HUDEP-2 (cell line): Measurements from ENCODE around the gene ASB16.
"Not testable (repeated sequence)": the region's sequence is repeated elsewhere in the genome, so short reads cannot be mapped to it uniquely, and the experiment has no call there.

Experiments
- DNase-seq, 76 experiments: peaks; one replicate each; lab custom pipeline; 2025; ENCODE audit not compliant: unreplicated experiment in 76 of 76; lab: John Stamatoyannopoulos, UW

Gene ASB16, protein sequence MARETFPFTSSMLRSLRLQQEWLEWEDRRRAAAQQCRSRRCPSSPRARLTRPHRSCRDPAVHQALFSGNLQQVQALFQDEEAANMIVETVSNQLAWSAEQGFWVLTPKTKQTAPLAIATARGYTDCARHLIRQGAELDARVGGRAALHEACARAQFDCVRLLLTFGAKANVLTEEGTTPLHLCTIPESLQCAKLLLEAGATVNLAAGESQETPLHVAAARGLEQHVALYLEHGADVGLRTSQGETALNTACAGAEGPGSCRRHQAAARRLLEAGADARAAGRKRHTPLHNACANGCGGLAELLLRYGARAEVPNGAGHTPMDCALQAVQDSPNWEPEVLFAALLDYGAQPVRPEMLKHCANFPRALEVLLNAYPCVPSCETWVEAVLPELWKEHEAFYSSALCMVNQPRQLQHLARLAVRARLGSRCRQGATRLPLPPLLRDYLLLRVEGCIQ

DNA sequence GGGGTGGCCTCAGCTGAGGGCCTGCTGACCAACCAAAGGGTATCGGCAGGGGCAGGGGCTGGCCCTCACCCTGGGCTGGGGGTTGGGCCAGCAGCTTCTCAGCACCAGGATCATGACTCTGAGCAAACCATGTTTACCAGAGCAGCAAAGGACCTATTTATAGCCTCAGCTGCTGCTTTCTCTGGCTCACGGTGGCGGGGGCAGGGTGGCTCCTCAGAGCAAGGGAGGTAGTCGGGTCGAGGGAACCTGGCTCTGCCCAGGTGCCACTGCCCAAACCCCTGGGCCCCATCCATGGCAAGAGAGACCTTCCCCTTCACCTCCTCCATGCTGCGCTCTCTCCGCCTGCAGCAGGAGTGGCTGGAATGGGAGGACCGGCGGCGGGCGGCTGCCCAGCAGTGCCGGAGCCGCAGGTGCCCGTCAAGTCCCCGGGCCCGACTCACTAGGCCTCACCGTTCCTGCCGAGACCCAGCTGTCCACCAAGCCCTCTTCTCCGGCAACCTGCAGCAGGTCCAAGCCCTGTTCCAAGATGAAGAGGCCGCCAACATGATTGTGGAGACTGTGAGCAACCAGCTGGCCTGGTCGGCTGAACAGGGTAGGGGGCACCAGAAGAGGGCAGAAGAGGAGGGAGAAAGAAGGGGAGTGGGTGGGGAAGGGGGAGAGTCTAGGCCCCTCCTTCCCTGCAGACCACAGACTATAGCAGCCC lies at the start of gene ASB16:
Gene ASB16 (plus strand): TSS at position 206 of the 703 bp plus-strand sequence. CDS start 86 bp downstream, at position 292.
- DNase-seq = no peak

DNA sequence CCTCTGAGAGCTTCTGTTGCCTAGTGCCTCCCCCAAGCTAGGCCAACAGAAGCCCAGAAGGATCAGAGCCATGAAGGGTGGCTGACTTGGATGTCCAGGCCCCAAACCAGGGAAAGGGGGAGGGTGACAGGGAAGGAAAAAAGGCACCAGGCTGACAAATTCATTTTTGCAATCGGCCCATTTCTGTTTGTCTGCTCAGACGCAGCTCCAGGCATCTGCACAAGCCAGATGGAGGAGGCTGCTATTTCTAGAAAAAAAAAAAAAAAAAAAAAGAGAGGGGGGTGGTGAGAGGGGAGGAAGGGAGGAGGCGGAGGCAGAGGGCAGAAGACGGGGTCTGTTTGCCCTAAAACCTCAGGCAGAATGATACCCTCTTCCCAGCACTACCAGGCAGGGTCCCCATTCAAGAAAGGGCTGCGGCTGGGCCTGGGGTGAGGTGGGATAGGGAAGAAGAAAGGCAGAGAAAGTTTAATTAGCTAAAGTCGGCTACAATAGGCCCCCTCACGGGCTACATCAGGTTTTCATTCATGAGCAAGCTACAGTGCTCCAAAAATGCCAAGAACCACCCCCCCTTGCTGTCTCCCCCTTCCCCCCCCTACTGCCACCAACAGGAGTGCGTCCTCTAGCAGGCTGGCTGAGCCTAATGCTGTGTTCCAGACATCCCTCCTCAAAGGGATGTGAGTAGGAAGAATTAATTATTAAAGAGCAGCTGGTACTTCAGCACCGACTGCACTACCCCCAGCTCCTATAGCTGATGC lies 49.5 kb upstream of the ASB16 start:
- DNase-seq = no peak

DNA sequence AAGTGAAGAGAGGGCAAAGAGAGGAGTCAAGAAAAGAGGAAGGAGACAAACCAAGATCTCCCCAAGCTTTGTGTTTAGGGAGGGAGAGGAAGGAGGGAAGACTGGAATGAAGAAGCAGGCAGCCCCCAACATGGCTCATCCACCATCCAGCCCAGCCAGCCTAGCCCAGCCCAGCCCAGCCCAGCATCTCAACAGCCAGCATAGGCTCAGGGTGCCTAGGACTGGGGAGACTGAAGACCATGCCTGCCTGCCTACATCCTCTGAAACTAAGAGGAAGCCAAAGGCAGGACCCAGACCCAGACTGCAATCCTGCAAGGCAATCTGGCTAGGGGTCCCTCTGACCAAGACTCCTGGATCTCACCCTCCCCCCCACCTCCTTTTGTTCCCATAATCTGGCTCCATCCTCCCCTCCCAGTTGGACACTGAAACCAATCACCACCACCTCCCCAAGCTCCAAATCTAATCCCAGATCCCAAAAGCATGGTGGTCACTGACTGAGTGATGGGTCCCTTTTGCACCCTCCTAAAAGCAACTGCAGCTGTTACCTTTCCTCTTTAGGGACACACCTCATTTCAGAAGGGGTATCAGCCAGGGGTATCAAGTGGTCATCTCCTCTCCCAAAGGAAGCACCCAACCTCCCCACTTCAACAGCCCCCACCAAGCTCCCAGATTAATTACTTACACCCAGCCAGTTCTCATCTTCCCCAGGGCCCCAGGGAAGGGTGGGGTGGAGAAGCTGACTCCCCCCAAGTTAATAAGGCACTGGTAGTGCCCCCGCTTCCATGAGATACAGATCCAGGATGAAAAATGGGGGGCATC lies 48.3 kb upstream of the ASB16 start:
- DNase-seq = no peak

DNA sequence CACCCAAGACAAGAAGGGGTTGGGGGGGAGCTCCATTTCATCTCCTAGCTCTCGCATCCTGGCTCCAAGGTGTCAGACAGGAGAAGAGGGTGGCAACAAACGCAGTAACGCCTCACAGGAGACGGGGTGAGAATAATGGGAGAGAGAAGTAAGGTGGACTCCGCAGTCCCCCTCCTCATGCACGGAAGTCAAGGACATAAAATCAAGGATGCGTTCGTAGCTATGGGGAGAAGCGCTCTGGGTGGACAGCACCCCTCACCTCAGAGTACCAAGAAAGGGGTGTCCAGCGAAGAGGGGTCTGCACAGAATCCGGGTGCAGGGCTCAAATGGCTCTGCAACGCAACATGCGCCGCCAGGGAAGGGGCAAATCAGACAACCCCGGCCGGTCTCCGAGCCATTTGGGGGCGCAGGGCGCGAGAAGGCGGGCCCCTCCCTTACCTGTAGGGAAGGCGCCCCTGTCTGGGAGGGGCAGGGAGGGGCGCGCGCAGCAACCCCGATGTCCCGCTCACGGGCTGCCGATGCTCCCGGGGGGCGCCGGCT lies 47.6 kb upstream of the ASB16 start:
- DNase-seq = no peak

DNA sequence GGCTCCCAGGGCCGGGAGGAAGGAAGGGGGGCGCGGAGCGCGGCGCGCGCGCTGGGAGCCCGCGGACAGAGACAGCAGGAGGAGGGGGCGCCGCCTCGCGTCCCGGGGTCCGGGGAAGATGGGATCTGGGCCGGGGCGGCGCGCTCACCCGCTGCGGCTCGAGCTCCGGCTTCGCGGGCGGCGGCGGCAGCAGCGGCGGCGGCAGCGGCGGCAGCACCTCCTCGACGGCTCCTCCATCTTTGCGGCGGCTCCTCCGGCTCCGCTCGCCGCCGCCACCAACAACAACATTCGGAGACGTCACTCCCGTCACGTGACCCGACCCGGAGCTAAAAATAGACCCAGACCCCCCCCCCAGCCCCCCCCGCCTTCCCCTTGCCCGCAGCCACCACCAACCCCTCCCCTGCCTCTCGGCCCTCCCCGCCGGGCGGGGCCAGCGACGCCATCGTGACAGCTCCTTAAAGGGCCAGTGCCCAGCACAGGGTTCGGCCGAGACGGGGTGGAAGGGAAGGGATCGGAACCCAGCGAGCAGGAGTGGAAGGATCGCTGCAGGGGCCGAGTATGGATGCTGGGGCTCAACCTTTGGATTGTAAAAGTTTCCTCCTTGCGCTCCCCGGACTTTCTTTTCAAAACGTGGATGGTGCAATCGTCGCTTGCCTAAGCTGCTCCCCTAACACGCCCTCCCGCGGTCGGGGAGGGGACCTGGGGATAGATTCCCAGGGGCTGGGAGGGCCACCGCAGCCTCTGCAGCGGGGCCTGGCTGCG lies 47.0 kb upstream of the ASB16 start, which contains the start of gene HDAC5:
Gene HDAC5 (minus strand): TSS at position 286 of the 762 bp plus-strand sequence. CDS start 6,126 bp downstream, outside the sequence.
- DNase-seq = peak in 74 of 76 experiments; percentile 31 to 97 (median 90)

DNA sequence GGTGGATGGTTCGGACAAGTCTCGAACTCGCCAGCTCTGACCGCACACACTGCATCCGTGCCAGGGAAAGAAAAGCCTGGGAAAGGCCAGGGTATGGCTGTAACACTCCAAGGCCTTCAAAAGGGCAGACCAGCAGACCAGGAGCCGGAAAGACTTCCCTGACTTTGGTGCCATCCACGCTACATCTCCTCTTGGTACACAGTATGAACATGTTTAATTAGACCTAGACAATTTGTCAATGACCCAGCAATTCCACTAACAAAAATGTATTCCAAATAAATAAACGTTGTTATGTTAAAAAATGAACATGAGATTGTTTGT lies 46.4 kb upstream of the ASB16 start:
- DNase-seq = no peak

DNA sequence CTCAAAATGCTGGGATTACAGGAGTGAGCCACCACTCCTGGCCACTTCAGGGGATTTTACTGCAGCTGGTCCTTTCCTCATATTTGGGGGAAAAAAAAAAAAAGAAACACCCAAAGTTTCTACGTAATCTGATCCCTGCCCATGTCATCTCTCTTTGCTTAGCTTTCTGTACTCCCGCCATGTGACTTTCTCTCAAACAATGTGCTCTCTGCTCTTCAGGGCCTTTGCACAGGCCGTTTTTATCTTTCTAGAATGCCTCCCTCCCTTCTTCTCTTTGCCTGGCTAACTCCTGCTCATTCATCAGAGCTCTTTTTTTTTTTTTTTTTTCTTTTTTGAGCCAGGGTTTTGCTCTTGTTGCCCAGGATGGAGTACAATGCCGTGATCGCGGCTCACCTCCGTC lies 42.1 kb upstream of the ASB16 start:
- DNase-seq = no peak

DNA sequence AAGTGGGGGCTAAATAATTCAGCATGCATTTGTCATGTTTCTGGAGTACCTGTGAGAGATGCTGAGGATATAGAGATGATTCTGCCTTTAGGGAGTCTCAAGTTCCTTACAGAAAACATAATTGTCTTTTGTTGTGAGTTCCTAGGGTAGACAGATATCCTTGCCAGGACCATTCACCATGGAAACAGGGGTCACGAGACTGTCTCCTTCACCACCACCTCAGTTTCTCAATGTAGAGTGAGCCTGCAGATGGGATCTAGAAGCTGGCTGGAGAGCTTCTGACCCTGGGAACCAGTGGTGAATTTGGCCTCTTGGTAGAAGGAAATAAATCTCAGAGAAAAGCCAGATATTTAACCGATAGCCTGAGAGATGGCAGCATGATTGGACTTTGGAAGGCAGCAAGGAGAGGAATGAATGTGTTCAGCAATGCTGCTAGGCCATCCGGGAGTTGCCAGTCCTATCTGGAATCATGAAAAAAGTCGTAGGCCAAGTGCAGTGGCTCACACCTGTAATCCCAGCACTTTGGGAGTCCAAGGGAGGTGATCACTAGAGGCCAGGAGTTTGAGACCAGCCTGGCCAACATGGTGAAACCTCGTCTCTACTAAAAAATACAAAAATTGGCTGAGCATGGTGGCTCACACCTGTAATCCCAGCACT lies 39.7 kb upstream of the ASB16 start:
- DNase-seq = no peak

DNA sequence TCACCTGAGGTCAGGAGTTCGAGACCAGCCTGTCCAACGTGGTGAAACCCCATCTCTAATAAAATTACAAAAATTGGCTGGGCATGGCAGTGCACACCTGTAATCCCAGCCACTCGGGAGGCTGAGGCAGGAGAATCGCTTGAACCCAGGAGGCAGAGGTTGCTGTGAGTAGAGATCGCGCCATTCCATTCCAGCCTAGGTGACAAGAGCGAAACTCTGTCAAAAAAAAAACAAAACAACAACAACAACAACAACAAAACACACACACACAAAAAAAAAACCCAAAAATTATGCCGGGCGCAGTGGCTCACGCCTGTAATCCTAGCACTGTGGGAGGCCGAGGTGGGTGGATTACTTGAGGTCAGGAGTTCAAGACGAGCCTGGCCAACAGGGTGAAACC lies 39.1 kb upstream of the ASB16 start:
- DNase-seq = not testable (repeated sequence)

DNA sequence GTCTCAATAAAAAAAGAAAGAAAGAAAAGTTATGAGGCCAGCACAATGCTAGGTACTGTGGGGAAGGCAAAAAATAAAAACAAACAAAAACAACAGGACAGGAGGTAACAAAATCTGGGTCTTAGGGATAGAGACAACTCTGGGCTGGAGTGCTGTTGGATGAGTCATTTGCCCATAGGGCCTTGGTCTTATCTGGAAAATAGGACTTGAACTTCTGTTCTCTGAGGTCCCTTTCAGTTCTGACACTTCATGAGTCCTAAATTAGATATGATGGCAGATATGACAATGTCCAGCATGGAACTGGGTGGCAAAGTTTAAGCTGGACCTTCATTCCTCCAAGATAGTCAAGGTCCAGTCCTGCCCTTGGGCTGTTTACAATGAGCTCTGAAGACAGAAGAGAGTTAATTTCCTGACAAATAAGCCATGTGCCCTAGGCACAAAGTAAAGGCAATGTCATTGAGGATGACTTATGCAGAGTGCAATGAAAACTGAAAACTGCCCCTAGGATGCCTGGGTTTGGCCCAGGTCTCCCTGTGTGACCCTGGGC lies 38.2 kb upstream of the ASB16 start:
- DNase-seq = peak in 13 of 76 experiments; percentile 5 to 39 (median 19)

DNA sequence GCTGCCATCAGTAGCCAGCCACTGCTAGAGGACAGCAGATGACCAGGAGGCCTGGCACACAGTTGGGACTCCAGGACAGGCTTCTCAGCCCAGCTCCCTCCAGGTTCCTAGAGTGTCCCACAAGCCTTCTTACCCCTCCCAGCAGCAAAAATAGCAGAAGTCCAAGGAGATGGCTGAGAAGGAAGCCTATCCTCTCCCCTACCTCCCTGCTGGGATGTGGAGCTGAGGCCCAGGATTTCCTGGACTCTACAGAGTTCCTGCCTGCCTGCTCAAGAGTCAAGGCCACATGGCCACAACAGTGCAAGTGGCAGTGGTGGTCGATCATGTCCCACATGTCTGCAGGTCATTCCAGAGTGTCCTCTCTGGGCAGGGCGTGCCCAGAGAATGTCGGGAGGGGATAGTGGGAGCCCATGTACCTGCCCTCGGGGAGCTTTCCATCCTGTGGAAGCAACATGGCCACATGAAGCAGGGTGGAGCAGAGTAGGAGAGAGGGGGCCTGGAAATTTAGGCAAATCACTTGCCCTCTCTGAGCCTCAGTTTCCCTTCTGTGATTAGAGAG lies 36.5 kb upstream of the ASB16 start:
- no peak for DNase-seq

DNA sequence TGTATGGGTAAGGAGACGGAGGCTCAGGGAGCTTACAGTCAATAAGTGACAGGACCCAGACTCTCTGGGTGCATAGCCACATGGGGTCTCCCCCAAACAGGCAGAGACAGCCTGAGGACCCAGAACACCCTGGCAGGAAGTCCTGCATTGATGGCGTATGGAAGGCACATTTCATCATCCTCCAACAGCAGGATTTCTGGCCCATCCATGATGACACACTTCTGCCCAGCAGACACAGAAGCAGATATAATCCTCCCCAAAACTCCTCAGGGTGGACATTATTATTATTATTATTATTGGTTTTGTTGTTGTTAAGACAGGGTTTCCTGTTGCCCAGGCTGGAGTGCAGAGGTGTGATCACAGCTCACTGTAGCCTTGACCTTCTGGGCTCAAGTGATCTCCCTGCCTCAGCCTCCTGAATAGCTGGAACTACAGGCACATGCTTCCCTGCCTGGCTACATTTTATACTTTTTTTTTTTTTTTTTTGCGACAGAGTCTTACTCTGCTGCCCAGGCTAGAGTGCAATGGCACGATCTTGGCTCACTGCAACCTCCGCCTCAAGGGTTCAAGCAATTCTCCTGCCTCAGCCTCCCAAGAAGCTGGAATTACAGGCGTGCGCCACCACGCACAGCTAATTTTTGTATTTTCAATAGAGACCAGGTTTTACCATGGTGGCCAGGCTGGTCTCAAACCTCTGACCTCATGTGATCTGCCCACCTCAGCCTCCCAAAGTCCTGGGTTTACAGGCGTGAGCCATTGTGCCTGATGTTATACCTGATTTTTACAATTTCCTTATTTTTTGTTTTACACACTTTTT lies 35.5 kb upstream of the ASB16 start:
- no peak for DNase-seq

DNA sequence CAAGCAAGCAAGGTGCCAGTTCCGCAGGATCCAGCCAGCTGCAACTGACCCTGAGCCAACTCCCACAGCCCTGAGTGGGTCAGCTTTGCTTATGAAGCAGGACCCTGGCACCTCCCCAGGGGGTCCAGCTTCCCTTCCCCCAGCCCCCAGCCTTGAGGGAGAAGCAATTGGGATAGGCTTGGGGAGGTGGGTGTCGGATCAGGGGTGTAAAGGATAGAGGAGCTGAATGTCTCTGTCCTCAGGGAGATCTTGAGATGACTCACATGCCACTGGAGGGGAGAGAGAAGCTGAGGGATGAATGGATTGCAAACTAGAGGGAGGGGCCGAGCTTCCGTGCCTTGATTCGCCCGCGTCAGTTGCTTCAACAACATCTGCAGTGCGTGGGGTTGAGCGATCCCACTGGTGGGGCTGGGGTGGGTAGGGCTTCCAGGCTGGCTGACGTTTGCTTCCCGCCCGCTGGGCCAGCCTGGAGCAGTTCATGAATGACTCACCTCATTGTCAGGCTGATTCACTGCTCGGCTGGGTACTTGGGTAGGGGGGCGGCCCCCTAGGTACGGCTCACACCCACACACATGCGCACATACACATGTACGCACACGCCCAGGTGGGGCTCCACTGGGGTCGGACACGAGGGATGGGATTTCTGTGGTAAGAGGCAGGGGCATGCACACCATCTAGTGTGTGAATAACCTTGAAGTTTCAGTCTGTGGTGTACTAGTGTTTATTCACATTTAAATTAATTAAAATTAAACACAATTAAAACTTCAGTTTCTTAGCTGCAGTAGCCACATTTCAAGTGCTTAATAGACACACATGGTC lies 32.4 kb upstream of the ASB16 start:
- DNase-seq = peak in 64 of 76 experiments; percentile 9 to 84 (median 50)

DNA sequence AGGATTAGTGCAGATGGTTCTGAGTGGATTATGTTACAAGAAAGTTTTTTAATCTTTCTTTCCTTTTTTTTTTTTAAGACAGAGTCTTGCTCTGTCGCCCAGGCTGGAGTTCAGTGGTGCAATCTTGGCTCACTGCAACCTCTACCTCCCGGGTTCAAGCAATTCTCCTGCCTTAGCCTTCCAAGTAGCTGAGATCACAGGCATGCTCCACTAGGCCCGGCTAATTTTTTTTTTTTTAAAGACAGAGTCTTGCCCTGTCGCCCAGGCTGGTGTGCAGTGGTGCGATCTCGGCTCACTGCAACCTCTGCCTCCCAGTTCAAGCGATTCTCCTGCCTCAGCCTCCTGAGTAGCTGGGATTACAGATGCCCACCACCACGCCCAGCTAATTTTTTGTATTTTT lies 26.6 kb upstream of the ASB16 start:
- DNase-seq = not testable (repeated sequence)

DNA sequence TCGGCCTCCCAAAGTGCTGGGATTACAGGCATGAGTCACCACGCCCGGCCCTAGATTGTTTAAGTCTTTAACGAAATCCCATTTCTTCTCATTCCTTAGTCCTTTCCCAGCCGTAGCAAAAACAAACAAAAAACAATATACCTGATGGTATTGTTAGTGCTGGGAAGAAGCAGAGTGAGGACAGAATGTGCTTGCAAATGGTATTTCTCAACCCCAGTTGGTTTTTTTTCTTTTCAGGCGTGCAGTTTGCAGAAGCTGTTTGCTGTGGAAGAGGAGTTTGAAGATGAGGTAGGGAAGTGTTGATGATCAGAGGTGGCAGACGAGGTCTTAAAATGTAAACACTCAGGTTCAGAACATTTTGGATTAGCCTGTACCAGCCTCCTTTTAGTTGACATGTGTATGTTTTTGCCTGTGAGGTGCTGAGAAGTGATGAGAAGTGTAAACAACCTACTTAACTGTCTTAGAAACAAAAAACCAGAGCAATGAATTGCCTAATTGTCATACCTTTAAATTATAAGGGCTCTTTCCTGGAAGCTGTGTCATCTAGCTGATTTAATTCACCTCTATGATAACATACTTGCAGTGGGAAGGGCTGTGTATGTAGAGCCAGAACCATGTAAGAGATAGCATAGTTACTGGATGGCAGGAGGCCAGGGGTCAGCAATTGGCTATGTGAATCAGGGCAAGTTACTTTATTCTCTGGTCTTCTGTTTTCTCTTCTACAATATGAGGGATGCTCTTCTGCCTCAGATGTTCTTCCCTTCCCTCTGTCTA lies 25.4 kb upstream of the ASB16 start:
- DNase-seq = peak in 20 of 76 experiments; percentile 2 to 30 (median 18)
